Measurements from ENCODE around the gene CEP97.
"Not testable (repeated sequence)": the region's sequence is repeated elsewhere in the genome, so short reads cannot be mapped to it uniquely, and the experiment has no call there.

Gene CEP97

DNA sequence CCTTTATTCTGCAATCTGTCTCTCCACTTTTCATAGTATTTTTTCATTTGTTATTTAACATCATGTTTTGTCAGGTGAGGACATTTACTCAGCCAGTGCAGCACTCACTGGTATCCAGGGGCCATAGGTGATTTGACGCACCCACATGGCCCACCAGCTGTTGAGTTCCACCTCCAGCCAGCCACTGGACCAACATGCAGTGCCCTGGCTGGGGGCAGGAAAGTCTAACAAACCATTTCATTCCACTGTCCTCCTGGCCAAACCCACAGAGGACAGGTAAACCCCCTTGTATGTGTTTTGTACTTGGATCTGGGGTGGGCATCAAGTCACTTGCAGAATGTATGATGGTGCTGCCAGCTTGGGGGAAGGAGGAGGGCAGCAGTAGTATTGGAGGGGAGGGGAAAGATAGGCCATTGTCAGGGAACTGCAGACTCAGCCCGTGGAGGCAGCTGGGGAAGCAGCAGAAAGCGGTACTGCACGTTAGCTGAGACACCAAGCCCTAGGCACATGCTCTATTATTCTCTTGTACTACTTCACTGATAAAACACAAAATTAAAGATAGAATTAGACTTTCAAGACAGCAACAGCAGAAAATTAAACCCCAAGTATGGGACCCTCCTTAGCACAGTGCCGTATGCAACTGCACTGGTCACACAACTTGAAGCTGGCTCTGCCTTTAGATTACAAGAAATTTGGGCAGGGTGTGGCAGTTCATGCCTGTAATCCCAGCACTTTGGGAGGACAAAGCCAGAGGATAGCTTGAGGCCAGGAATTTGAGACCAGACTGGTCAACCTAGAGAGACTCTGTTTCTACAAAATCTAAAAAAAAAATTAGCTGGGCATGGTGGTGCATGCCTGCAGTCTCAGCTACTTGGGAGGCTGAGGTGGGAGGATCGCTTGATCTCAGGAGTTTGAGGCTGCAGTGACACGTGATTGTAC, 22.4 kb upstream of the CEP97 start:
- no peak for DNase-seq (ENCODE audit: low read depth in 2 of 2)

DNA sequence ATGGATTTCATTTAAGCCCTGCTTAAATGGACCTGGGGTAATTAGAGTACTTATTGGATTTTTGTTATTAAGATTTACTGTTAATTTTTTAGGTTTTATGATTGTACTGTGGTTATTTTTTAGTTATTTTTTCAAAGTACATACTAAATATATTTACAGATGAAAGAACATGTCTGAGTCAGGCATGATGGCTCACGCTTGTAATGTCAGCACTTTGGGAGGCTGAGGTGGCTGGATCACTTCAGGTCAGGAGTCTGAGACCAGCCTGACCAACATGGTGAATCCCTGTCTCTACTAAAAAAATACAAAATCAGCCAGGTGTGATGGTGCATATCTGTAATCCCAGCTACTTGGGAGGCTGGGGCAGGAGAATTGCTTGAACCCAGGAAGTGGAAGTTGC, 21.7 kb upstream of the CEP97 start:
- DNase-seq (ENCODE audit: low read depth in 2 of 2) = no peak

DNA sequence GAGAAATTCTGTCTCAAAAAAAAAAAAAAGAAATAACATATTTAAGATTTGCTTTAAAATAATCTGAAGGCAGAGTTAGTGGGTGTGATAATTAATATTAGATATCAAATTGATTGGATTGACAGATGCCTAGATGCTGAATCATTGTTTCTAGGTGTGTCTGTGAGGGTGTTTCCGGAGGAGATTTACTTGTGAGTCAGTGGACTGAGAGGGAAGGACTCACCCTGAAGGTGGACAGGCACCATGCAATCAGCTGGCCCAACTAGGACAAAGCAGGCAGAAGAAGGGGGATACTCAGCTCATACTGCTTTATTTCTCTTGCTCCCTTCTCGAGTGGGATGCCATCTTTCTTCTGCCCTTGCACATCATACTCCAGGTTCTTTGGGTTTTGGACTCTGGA, 21.2 kb upstream of the CEP97 start:
- no peak for DNase-seq (ENCODE audit: low read depth in 2 of 2)

DNA sequence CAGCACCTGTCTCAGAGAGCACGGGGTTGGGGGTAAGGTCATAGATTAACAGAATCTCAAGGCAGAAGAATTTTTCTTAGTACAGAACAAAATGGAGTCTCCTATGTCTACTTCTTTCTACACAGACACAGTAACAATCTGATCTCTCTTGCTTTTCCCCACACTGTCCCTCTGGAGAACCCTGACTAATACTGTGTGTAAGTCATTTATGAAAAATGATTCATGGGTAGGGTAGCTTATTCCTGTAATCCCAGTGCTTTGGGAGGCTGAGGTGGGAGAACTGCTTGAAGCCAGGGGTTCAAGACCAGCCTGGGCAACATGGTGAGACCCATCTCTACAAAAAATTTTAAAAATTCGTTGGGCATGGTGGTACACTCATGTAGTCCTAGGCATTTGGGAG, 19.8 kb upstream of the CEP97 start:
- DNase-seq (ENCODE audit: low read depth in 2 of 2) = not testable (repeated sequence)

DNA sequence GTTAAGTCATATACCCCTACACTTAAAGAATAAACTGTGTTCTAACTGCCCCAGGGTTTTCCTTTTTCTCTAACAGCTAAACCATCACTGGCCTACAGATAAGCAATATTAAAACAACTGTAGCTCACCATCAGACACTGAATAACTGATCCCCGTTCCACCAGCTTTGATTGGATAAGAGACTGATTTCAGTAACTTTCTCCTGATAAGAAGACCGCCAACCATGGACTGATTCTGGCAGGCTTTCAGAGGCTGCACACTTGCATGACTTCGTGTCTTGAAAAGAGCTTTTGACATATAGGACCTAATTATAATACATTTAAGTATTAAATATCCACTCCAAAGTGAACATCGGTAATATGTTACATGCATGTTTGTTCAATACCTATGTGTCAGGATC, 15.3 kb upstream of the CEP97 start:
- no peak for DNase-seq (ENCODE audit: low read depth in 2 of 2)

DNA sequence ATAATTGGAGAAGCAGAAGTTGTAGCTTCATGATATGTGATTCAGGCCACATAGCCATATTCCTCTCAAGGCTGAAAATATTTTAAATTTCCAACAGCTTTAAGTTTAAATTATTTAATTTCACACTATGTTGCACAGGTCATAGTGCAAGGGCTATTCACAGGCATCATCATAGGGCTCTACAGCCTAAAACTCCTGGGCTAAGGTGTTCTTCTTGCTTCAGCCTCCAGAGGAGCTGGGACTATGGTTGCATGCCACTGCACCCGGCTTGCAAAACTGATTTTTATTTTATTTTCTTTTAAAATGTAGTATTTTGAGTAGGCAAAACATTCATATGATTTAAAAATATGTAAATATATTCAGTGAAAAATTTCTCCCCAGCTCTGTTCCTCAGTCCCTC, 6.0 kb upstream of the CEP97 start:
- no peak for DNase-seq (ENCODE audit: low read depth in 2 of 2)

DNA sequence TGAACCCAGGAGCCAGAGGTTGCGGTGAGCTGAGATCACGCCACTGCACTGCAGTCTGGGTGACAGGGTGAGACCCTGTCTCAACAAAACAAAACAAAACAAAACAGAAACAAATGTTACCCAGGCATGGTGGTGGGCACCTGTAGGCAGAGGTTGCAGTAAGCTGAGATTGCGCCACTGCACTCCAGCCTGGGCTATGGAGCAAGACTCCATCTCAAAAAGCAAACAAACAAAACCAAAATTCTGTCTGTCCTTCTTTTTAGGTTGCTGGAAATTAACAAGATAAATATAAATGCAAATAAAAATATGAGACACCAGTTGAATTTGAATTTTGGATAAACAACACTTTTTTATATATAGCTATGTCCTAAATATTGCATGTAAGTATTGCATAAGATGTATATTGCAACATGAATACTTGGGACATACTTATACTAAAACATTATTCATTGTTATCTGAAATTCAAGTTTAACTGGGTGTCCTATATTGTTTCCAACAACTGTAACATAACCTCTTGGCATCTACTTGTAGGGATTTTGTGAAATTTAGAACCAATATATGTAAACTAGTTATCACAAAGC, 4.7 kb upstream of the CEP97 start:
- DNase-seq (ENCODE audit: low read depth in 2 of 2) = no peak

DNA sequence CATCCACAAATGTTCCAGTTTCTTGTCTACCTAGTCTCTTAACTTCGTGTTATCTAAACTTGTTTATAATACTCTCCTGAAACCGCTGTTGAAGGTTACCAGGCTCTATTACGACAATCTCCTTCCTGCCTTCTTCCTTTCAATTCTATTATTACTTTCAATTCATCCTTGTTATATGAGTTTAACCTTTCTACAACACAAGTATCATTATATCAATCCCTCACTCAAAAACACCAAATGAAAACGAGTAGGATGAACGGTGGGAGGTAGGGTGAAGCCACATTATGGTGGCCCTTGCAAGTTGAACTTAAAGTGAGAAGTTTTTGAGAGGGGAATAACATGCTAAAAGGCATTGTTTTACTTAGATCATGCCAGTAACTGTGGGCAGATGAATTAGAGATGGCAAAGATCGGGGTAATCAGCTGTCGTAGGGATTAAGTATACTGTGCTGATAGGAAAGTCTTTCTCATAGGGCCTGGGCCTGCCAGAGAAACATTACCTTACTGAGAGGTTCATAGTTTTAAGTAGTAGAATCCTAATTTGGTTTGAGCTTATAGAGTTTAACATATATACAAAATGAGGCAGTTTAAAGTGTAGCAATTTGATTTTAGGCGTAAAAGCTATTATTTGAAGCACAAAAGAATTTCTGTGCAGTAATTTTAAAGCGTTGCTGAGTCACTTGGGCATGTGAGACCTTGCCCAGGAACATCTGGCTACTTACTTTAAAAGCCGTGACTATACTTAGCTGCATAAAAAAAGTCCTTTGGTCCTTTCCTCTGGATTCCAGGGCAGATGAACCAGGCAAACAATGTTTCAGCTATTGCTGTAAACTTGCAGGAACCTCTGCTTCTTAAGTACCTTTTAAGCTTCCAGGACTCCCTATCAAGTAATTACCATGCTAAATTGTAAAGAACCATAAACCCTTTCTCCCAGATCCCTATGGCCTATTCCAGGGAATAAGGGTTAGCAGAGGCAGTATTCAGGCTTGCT, 3.3 kb upstream of the CEP97 start:
- no peak for DNase-seq (ENCODE audit: low read depth in 2 of 2)

DNA sequence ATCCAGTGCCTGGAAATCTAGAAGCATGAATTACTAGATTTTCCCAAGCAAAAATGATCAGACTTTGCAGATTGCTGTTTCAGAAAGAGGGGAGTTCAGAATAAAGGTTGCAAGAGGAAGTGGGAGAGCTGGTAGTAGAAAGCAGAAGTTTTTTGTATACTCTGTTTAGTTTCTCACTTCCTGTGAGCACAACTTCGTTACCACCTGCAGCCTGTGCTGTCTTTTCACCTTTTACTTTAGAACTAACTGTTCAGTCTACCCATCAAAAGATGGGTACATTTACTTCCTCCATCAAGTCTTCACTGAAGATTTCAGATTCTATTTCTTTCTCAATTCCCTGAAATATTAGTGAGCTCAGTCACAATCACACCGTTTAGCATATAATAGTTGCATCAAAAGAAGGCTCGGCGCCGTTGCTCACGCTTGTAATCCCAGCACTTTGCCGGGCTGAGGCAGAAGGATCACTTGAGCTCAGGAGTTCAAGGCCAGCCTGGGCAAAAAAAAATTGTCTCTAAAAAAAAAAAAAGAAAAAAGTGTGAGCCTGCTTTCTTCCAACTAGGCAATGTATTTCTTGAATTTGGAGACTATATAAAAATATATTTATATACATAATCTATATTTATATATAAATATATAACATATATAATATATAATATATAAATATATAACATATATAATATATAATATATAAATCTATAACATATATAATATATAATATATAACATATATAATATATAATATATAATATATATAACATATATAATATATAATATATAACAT, 1.8 kb upstream of the CEP97 start:
- no peak for DNase-seq (ENCODE audit: low read depth in 2 of 2)

DNA sequence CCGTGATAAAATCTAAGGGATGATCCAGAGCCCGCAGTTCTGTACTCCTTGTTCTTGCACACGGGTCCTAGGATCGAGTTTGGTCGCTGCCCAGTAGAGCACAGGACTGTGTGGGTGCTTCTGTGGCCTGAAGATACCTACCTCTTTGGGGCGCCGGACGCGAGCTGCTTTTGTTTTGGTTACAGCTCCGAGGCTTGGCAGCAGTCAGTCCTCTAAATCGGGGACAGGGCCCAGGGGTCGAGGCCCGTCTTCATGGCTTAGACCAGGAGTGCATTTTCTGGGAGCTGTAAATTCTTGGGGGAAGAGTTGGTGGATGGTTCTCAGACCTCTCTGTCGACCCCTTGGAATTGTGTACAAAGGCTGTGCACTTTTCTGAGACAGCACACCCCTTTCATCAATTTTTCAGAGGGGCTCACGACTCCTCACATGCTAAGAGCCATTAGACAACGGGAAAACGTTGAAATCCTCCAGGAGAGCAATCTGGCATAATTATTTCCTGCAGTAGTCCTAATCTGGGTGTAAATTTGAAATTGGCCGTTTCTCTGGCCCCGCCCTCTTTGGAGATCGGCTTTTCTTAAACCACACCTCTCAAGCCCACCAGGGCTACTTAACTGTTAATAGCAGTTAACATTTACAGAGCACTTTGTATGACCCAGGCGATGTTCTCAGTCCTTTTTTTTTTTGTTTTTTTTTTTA, 928 bp downstream of the CEP97 start:
- peak in 1 of 2 donors; percentile 23 for DNase-seq (ENCODE audit: low read depth in 2 of 2)

DNA sequence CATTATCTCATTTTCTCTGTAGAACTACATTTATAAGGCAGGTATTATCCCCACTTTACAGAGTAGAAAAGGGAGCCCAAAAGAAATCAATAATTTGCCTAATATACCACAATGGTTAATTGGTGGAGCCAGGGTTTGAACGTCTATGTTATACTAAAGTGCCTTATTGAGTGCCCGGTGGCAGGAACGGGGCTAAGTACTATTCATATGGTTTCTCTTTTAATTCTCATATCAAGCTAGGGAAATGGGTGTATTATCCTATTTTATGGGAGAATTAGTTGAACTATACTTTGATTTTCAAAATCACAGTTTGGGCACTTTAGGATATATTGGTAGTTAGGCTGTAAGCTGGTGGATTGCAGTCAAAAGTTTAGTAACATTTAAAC, 1.5 kb downstream of the CEP97 start:
- DNase-seq (ENCODE audit: low read depth in 2 of 2) = no peak

DNA sequence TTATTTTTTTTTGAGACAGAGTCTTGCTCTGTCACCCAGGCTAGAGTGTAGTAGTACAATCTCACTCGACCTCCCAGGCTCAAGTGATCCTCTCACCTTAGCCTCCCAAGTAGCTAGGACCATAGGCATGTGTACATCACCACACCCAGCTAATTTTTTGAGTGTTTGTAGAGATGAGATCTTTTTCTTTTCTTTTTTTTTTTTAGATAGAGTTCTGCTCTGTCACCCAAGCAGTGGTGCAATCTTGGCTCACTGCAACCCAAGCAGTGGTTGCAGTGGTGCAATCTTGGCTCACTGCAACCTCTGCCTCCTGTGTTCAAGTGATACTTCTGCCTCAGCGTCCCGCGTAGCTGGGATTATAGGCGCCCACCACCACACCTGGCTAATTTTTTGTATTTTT, 5.2 kb downstream of the CEP97 start:
- DNase-seq (ENCODE audit: low read depth in 2 of 2) = no peak

DNA sequence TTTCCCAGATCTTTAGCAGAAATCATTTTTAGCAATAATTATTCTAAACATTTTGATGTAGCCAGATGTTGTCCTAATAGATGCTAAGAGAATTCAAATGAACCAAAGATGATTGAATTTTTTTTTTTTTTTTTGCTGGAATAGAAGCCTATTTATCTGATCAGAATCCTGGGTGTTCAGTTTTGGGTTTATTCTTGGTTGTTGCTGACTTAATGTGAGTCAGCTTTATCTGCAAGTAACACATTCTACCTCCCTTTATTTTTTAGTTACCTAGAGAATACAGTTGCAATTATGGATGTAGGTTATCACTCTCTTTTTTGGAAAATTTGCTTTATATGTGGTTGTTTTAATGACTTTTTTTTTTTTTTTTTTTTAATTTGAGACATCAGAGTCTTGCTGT, 6.4 kb downstream of the CEP97 start:
- no peak for DNase-seq (ENCODE audit: low read depth in 2 of 2)

DNA sequence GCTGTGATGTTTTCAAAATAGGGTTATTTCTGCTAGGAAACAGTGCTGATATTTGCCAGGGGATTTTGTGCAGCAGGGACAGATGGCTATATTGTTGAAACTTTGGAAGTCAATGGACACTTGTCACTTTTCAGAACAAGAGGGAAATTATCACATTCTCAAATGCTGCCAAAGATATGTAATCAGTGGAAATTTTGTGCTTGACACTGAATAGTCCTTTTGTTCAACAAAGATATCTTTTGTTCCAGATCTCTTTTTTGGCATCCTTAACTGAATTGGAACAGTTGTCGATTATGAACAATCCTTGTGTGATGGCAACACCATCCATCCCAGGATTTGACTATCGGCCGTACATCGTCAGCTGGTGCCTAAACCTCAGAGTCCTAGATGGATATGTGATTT, 7.8 kb downstream of the CEP97 start:
- no peak for DNase-seq (ENCODE audit: low read depth in 2 of 2)

DNA sequence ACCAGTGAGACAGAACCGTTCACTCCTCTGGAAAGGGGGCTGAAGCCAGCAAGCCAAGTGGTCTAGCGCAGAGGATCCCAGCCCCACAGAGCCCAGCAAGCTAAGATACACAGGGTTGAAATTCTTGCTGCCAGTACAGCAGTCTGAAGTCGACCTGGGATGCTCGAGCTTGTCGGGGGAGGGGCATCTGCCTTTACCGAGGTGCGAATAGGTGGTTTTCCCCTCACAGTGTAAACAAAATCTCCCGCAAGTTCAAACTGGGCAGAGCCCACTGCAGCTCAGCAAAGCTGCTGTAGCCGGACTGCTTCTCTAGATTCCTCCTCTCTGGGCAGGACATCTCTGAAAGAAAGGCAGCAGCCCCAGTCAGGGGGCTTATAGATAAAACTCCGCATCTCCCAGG, 11.4 kb downstream of the CEP97 start:
- no peak for DNase-seq (ENCODE audit: low read depth in 2 of 2)

DNA sequence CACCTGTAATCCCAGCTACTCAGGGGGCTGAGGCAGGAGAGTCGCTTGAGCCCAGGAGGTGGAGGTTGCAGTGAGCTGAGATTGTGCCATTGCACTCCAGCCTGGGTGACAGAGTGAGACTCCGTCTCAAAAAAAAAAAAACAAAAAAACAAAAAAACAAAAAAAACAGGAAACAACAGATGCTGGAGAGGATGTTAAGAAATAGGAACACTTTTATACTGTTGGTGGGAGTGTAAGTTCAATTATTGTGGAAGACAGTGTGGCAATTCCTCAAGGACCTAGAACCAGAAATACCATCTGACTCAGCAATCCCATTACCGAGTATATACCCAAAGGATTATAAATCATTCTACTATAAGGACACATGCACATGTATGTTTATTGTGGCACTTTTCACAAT, 17.5 kb downstream of the CEP97 start:
- DNase-seq (ENCODE audit: low read depth in 2 of 2) = not testable (repeated sequence)

DNA sequence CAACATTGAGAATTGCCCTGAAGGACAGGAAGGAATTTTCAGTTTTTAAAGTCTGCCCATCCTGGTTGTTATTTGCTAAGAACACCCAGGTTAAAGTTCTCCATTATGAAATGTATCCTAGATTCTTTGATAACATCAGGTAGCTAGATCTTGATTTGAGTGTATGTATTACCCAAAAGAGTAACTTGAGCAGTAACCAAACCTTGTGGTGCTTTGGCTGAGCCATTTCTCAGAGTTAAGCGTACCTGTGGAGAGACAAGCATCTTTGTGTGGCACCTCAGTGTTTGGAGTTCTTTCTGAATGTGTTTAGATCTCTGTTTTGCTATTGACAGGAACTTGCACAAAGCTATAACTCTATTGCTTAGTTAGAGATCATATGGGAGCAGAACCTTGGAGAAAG, 20.4 kb downstream of the CEP97 start:
- DNase-seq (ENCODE audit: low read depth in 2 of 2) = no peak

DNA sequence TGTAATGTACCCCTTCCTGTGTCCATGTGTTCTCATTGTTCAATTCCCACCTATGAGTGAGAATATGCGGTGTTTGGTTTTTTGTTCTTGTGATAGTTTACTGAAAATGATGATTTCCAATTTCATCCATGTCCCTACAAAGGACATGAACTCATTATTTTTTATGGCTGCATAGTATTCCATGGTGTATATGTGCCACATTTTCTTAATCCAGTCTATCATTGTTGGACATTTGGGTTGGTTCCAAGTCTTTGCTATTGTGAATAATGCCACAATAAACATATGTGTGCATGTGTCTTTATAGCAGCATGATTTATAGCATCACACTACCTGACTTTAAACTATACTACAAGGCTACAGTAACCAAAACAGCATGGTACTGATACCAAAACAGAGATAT, 21.5 kb downstream of the CEP97 start:
- DNase-seq (ENCODE audit: low read depth in 2 of 2) = not testable (repeated sequence)

DNA sequence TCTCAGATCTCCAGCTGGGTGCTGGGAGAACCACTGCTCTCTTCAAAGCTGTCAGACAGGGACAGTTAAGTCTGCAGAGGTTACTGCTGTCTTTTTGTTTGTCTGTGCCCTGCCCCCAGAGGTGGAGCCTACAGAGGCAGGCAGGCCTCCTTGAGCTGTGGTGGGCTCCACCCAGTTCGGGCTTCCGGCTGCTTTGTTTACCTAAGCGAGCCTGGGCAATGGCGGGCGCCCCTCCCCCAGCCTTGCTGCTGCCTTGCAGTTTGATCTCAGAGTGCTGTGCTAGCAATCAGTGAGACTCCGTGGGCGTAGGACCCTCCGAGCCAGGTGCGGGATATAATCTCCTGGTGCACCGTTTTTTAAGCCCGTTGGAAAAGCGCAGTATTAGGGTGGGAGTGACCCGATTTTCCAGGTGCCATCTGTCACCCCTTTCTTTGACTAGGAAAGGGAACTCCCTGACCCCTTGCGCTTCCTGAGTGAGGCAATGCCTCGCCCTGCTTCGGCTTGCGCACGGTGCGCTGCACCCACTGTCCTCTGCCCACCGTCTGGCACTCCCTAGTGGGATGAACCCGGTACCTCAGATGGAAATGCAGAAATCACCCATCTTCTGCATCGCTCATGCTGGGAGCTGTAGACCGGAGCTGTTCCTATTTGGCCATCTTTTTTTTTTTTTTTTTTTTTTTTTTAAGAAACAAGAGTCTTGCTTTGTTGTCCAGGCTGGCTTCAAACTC, 29.1 kb downstream of the CEP97 start:
- not testable (repeated sequence) for DNase-seq (ENCODE audit: low read depth in 2 of 2)

DNA sequence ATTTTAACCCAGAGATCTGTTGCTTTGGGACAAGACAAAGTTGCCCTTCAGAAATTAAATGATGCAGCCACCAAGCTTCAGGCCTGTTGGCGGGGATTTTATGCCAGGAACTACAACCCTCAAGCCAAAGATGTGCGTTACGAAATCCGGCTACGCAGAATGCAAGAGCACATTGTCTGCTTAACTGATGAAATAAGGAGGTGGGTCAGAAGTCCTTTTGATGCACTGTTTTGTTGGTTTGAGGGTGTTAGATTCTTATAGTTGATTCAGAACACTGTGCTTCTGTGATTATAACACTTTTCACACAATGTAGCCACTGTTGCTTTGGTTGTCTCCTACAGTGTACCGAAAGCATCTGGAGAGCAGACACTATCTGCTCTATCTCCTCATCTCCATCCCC, 33.8 kb downstream of the CEP97 start:
- DNase-seq (ENCODE audit: low read depth in 2 of 2) = no peak

Measured in stimulated activated CD8-positive, alpha-beta memory T cell treated with anti-CD3 and anti-CD28 coated beads, Interleukin-2, amount 100 ng/mL, for 48 hours (primary cell).